Measurements from ENCODE around the gene NLK. TPM values are rescaled to one million over a fixed set of nuclear protein-coding genes. Genes with fewer than 3 reads are reported as not detected.
"Not testable (repeated sequence)": the region's sequence is repeated elsewhere in the genome, so short reads cannot be mapped to it uniquely, and the experiment has no call there.

The NLK gene
- total RNA-seq, 1 donor from 2014 or later, result 22.6 TPM

- intact Hi-C loops (cut with DNase I), result no loop called here
- no peaks in the 10 kb centered on the region for H3K9me3 ChIP-seq
- DNase-seq, result no peak
- H3K4me3 ChIP-seq, result no peak overlapping the region
- peaks cover 10% of the 10 kb centered on the region for H3K27me3 ChIP-seq
- TF ChIP-seq CTCF (IDR thresholded peaks at IDR 0.05), result no peak
- no peaks in the 10 kb centered on the region for H3K36me3 ChIP-seq
- H3K27ac ChIP-seq, result no peak overlapping the region
- H3K4me1 ChIP-seq, result no peaks in the 10 kb centered on the region
- ATAC-seq, result no peak
Measured at GRCh38 chr17:27996202-27997043, 46.1 kb upstream of the NLK start.

- Histone ChIP-seq H3K9me3 (no peaks in the 10 kb centered on the region), H3K4me1 (no peaks in the 10 kb centered on the region), H3K36me3 (no peaks in the 10 kb centered on the region), H3K27me3 (peaks cover 14% of the 10 kb centered on the region), H3K4me3 (no peak overlapping the region), H3K27ac (no peak overlapping the region)
- ATAC-seq, result no peak
- DNase-seq, result no peak
- intact Hi-C loops (cut with DNase I), result no loop called here
- TF ChIP-seq CTCF (IDR thresholded peaks at IDR 0.05), result no peak
Measured at GRCh38 chr17:27997044-27997401, 45.5 kb upstream of the NLK start.

GRCh38 chr17:27997522-27997921, 45.0 kb upstream of the NLK start:
- intact Hi-C loops (cut with DNase I), result no loop called here
- Histone ChIP-seq H3K27ac (no peak overlapping the region), H3K27me3 (peaks cover 14% of the 10 kb centered on the region), H3K36me3 (no peaks in the 10 kb centered on the region), H3K9me3 (no peaks in the 10 kb centered on the region), H3K4me1 (no peaks in the 10 kb centered on the region), H3K4me3 (no peak overlapping the region)
- ATAC-seq, result no peak
- no peak for DNase-seq
- no peak for TF ChIP-seq CTCF (IDR thresholded peaks at IDR 0.05)

GRCh38 chr17:28001149-28001548, 41.3 kb upstream of the NLK start:
- TF ChIP-seq CTCF (IDR thresholded peaks at IDR 0.05), result no peak
- DNase-seq (no peak), ATAC-seq (no peak)
- H3K27ac ChIP-seq, result no peak overlapping the region
- intact Hi-C loops (cut with DNase I), result no loop called here
- H3K4me3 ChIP-seq, result no peak overlapping the region
- peaks cover 14% of the 10 kb centered on the region for H3K27me3 ChIP-seq
- H3K4me1 ChIP-seq, result no peaks in the 10 kb centered on the region
- no peaks in the 10 kb centered on the region for H3K9me3 ChIP-seq
- no peaks in the 10 kb centered on the region for H3K36me3 ChIP-seq

GRCh38 chr17:28004344-28004743, 38.1 kb upstream of the NLK start:
- no peak overlapping the region for H3K4me3 ChIP-seq
- intact Hi-C loops (cut with DNase I), result no loop called here
- no peak for TF ChIP-seq CTCF (IDR thresholded peaks at IDR 0.05)
- H3K4me1 ChIP-seq, result no peaks in the 10 kb centered on the region
- DNase-seq (no peak), ATAC-seq (no peak)
- no peak overlapping the region for H3K27ac ChIP-seq
- H3K9me3 ChIP-seq, result no peaks in the 10 kb centered on the region
- peaks cover 14% of the 10 kb centered on the region for H3K27me3 ChIP-seq
- no peaks in the 10 kb centered on the region for H3K36me3 ChIP-seq

GRCh38 chr17:28007925-28008324, 34.6 kb upstream of the NLK start:
- H3K4me3 ChIP-seq; H3K36me3 ChIP-seq; DNase-seq; H3K4me1 ChIP-seq; ATAC-seq; H3K27me3 ChIP-seq; H3K9me3 ChIP-seq; H3K27ac ChIP-seq; intact Hi-C loops (cut with DNase I): not testable (repeated sequence)
